Thoracic aorta (tissue), 2 donors: ENCODE data around the gene INSM1. TPM values are rescaled to one million over a fixed set of nuclear protein-coding genes. Genes with fewer than 3 reads are reported as not detected.

Experiments used
- ATAC-seq: fragments of 150-250 bp; one replicate; pipeline ENCODE4 v1.8.0; 2017; ENCODE audit warnings: low read depth; ENCODE audit not compliant: insufficient number of reproducible peaks, low FRiP score
- DNase-seq: peaks from one replicate; pipeline ENCODE4 v3.0.0-alpha.2; 2020; ENCODE audit warnings: low spot score
- H3K27ac ChIP-seq, 2 donors: fragments of 200-600 bp; sonication (generic); 1 replicate in 1 of 2; 2 replicates in 1 of 2; pipeline ENCODE4 v1.5.1; 2016; ENCODE audit warnings: mild to moderate bottlenecking in 2 of 2, moderate library complexity in 2 of 2
- H3K27me3 ChIP-seq: fragments of 200-600 bp; sonication (generic); replicated peaks from 2 replicates; pipeline ENCODE4 v1.6.0; 2016; ENCODE audit warnings: mild to moderate bottlenecking; ENCODE audit not compliant: insufficient read depth
- H3K36me3 ChIP-seq: fragments of 200-600 bp; sonication (generic); one replicate; pipeline ENCODE4 v1.5.1; 2016
- H3K4me1 ChIP-seq, 2 donors: fragments of 200-600 bp; sonication (generic); 1 replicate in 1 of 2; 2 replicates in 1 of 2; pipeline versions ENCODE4 v1.5.1 to v1.6.0; 2016; ENCODE audit warnings: low read depth in 2 of 2, mild to moderate bottlenecking in 1 of 2; ENCODE audit not compliant: control insufficient read depth in 1 of 2
- H3K4me3 ChIP-seq: fragments of 200-600 bp; sonication (generic); 2 replicates; pipeline ENCODE4 v1.5.1; 2016; ENCODE audit warnings: mild to moderate bottlenecking
- H3K9me3 ChIP-seq: fragments of 200-600 bp; sonication (generic); 2 replicates; pipeline ENCODE4 v1.5.1; 2016
- total RNA-seq, 2 donors: library from RNA; depleted of rRNA; stranded (reverse); fragments of >200 nt; gene quantifications; one replicate each; pipeline versions ENCODE4 v1.1.0 to v1.2.3, GENCODE V29; 2016
- TF ChIP-seq, protein P1 (sequence below): fragments of 200-600 bp; sonication (generic); IDR thresholded peaks from one replicate; pipeline ENCODE4 v1.5.1; 2019; ENCODE audit warnings: antibody characterized with exemption

Gene INSM1
- total RNA-seq, 2 donors from 2014 or later = not detected

DNA sequence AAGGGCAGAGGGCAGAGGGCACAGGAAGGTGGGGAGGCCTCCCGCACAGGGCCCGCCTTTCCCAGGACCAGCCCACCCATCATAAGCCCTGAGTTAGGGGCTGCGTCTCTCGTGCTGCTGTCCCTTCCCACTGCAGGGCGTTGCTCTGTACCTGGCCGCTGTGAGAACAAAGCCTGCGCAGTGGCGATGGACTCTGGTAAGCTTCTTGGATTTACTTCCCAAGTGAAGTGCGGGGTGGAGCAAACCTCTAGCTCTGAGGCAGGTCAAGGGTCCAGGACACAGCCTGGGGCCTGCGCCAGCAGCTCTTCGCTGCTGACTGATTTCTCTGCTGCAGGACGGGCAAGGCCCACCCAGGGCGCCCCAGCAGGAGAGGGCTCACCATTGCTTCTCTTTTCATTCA lies 23.9 kb downstream of the INSM1 start:
- no peaks in the 10 kb centered on the region for H3K9me3 ChIP-seq
- no peaks in the 10 kb centered on the region for H3K4me1 ChIP-seq
- no peak for DNase-seq
- TF ChIP-seq, protein P1, sequence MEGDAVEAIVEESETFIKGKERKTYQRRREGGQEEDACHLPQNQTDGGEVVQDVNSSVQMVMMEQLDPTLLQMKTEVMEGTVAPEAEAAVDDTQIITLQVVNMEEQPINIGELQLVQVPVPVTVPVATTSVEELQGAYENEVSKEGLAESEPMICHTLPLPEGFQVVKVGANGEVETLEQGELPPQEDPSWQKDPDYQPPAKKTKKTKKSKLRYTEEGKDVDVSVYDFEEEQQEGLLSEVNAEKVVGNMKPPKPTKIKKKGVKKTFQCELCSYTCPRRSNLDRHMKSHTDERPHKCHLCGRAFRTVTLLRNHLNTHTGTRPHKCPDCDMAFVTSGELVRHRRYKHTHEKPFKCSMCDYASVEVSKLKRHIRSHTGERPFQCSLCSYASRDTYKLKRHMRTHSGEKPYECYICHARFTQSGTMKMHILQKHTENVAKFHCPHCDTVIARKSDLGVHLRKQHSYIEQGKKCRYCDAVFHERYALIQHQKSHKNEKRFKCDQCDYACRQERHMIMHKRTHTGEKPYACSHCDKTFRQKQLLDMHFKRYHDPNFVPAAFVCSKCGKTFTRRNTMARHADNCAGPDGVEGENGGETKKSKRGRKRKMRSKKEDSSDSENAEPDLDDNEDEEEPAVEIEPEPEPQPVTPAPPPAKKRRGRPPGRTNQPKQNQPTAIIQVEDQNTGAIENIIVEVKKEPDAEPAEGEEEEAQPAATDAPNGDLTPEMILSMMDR = no peak
- no peak overlapping the region for H3K27ac ChIP-seq
- H3K36me3 ChIP-seq = peaks cover 9% of the 10 kb centered on the region
- no peaks in the 10 kb centered on the region for H3K27me3 ChIP-seq
- ATAC-seq = no peak
- no peak overlapping the region for H3K4me3 ChIP-seq

DNA sequence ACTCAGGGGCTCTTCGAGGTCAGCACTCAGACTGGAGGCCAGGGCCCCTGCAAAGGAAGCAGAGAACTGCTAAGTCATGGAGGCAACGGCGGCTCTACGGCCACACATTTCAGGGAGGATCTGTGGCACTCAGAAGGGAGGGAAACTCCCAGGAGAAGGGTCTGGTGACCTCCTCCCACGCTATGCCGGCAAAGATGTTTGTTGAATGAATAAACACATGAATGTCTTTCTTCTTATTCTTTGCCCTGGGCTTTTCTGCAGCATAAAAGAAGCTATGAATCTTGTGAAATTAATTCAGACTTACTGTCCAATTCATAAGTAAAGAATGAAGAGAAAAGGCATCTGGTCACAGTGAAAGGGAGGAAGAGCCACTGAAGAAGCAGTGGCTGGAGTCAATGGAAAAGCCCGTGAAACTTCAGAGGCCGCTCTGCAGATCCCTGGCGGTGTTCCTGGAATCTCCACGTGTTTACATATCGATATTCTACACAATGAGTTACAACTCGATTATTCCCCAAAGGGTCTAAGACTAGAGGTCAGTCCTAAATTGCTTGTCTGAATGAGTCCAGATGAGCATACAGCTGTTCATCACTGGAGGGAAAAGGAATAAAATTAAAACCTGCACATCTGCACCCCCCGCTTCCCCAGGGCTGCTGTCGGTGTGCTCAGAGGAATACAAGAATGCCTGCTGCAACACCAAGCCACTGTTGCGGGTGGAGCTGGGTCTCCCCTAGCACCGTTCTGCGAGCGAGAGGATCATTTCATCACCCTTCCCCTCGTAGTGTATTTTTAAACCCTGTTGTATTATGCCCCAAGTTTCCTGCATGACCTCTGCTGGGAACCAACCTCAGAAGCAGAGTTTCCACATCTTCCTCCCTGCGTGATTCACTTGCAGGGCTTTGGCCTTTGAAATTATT lies 25.6 kb downstream of the INSM1 start:
- no peak for ATAC-seq

DNA sequence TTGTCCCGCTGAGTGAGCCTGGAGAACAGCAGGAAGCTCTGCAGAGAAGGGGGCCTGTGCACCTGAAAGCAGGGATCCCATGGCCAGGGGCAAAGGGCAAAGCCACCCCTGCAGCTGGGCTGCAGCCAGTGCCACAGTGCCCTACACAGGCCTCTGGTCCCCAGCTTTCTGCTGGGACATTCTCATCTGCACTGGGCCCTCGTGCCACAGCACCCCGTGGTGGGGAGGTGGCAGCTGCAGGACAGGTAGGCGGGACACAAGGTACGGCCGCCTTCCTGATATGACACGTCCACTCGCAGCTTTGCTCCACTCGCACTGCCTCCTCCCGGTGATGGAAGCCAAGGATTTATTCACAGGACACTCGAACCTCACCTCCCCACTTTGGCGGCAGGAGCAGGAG lies 27.2 kb downstream of the INSM1 start:
- H3K27me3 ChIP-seq = no peaks in the 10 kb centered on the region
- DNase-seq (no peak), ATAC-seq (no peak)
- H3K9me3 ChIP-seq = no peaks in the 10 kb centered on the region
- H3K4me1 ChIP-seq = no peaks in the 10 kb centered on the region
- no peak overlapping the region for H3K27ac ChIP-seq
- no peak overlapping the region for H3K4me3 ChIP-seq
- TF ChIP-seq, protein P1 = no peak
- peaks cover 9% of the 10 kb centered on the region for H3K36me3 ChIP-seq

More for the DNA sequence above, 25.6 kb downstream of the INSM1 start:
- H3K27ac ChIP-seq = no peak overlapping the region
- H3K4me3 ChIP-seq = no peak overlapping the region
- TF ChIP-seq, protein P1 = no peak
- H3K27me3 ChIP-seq = no peaks in the 10 kb centered on the region
- peaks cover 9% of the 10 kb centered on the region for H3K36me3 ChIP-seq
- DNase-seq = no peak
- no peaks in the 10 kb centered on the region for H3K9me3 ChIP-seq
- no peaks in the 10 kb centered on the region for H3K4me1 ChIP-seq

DNA sequence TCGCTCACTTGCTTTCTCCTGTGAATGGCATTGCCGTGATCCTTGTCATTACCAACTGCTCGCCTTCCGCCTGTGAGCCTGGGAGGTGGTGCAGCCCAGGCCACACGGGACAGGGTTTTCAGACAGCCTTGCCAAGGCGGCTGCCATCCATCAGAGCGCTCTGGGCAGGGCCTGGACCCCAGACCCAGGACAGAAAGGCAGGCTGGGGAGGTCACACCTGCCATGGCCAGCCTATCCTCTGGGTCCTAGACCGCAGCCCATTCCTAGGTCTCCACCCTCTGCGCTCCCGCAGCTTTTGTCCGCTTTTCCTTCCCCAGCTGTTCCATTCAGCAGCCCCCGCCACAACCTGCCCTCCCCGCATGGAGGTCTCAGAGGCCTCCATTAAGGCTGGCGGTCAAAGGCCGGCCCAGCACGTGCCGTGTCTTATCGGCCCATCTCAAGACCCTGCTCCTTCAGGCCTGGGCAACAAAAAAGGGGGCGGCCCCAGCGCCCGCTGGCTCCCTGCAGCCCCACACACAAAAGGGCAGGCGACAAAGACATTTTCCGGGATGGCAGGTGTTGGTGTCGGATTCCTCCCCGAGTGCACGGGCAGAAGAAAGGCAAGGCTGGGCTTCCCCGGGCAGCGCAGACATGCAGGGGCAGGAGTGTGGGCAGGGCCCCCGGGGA lies 28.1 kb downstream of the INSM1 start:
- TF ChIP-seq, protein P1 = no peak
- peaks cover 9% of the 10 kb centered on the region for H3K36me3 ChIP-seq
- no peaks in the 10 kb centered on the region for H3K4me1 ChIP-seq
- no peaks in the 10 kb centered on the region for H3K27me3 ChIP-seq
- H3K9me3 ChIP-seq = no peaks in the 10 kb centered on the region
- ATAC-seq (no peak), DNase-seq (no peak)
- no peak overlapping the region for H3K27ac ChIP-seq
- H3K4me3 ChIP-seq = no peak overlapping the region

DNA sequence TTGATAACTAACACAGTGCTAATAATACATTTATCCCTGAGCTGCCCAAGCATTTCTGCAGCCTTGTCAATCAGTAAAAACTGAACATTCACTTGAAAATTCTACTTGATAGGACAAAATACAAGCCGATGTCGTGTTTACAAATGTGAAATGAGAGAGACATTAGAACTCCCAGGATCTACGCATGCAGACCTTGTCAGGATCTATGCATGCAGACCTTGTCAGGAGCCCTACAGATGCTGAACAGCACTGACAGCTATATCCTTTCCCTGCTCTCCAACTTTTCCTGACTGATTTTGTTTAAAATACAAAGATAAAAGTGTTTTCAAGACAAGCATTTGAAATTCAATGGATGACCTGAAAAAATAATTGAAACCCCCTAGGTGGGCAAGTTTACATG lies 28.9 kb downstream of the INSM1 start:
- DNase-seq (no peak), ATAC-seq (no peak)
- Histone ChIP-seq H3K9me3 (no peaks in the 10 kb centered on the region), H3K36me3 (peaks cover 9% of the 10 kb centered on the region), H3K27me3 (no peaks in the 10 kb centered on the region), H3K27ac (no peak overlapping the region), H3K4me1 (no peaks in the 10 kb centered on the region), H3K4me3 (no peak overlapping the region)
- TF ChIP-seq, protein P1 = no peak
